ENCODE measurements around the gene TMEM232.

DNA sequence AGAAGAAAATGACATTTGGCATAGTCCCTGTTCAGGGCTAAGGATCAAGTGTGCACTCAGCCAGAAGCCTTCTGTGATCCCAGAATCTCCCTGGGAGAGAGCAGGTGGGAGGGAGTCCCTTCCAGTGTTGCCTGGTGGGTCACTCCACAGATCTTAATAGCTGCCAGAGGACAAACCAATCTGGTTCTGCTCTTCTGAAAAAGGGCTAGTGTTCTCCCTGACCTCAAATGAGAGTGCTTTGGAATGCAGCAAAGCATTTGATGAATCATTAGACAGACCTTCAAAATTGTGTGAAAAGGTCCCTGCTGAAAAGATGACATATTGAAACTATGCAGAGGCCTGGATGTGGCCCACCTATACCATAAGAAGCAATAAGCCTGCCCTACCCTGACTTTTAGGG is 339.7 kb downstream of the TMEM232 start:
- TF ChIP-seq, protein P1, sequence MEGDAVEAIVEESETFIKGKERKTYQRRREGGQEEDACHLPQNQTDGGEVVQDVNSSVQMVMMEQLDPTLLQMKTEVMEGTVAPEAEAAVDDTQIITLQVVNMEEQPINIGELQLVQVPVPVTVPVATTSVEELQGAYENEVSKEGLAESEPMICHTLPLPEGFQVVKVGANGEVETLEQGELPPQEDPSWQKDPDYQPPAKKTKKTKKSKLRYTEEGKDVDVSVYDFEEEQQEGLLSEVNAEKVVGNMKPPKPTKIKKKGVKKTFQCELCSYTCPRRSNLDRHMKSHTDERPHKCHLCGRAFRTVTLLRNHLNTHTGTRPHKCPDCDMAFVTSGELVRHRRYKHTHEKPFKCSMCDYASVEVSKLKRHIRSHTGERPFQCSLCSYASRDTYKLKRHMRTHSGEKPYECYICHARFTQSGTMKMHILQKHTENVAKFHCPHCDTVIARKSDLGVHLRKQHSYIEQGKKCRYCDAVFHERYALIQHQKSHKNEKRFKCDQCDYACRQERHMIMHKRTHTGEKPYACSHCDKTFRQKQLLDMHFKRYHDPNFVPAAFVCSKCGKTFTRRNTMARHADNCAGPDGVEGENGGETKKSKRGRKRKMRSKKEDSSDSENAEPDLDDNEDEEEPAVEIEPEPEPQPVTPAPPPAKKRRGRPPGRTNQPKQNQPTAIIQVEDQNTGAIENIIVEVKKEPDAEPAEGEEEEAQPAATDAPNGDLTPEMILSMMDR (IDR thresholded peaks at IDR 0.05; ENCODE audit: extremely low read depth in 1 of 2, insufficient read depth in 1 of 2, low read depth in 1 of 2, low read length in 2 of 2) = no peak
- TF ChIP-seq JUN (IDR thresholded peaks at IDR 0.05; ENCODE audit: borderline replicate concordance, insufficient read depth, insufficient read length, low read depth) (no peak), POLR2A (IDR thresholded peaks at IDR 0.05; ENCODE audit: low read depth, low read length) (no peak), EZH2 (IDR thresholded peaks at IDR 0.05; ENCODE audit: borderline replicate concordance, low read depth, low read length, severe bottlenecking) (no peak), MYC (IDR thresholded peaks at IDR 0.05; ENCODE audit: low read depth, low read length) (no peak), GATA2 (IDR thresholded peaks at IDR 0.05; ENCODE audit: insufficient read depth, insufficient read length, low read depth, low read length) (no peak), POLR2AphosphoS5 (IDR thresholded peaks at IDR 0.05; ENCODE audit: insufficient read depth, low read depth, low read length) (no peak), FOS (IDR thresholded peaks at IDR 0.05; ENCODE audit: borderline replicate concordance, insufficient read depth, low read length) (no peak)
- TF ChIP-seq, protein P2, sequence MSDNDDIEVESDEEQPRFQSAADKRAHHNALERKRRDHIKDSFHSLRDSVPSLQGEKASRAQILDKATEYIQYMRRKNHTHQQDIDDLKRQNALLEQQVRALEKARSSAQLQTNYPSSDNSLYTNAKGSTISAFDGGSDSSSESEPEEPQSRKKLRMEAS (IDR thresholded peaks at IDR 0.05; ENCODE audit: insufficient read depth, insufficient read length) = no peak
